GM19455 (cell line): ENCODE results near the gene SIRT2.

Experiments used
- ATAC-seq: cut with Tn5 transposase; IDR thresholded peaks from one replicate; pipeline ENCODE4 v1.9.1; 2021; ENCODE audit not compliant: unreplicated experiment

The SIRT2 gene

DNA sequence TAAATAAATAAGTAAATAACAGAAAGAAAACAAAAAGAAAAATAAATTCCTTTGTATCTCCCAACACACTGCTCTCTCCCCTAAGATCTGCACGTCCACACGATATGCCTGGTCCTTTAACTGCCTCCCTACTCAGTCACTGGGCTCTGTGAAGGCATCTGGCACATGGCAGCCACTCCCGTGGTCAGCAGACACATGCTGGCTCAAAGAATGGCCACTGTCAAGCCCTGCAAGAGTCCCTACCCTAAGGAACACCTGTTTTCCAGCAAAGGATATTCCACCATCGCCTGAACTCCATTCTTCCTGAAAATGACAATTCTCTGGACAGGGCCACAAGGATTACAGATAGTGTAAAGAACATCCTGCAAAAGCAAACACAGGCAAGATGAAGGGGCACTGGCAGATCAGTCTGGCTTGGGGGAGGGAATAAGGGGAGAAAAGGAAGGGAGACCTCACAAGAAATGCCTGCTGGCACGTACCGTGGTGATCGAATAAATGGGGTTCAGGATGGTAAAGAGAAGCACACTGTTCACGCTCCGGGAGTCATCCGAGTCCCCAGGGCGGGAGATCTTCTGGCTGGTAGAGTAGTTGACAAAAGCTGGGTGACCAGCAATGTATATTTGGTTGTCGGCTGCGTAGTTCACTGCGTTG, 53.9 kb downstream of the SIRT2 start:
- ATAC-seq = no peak

DNA sequence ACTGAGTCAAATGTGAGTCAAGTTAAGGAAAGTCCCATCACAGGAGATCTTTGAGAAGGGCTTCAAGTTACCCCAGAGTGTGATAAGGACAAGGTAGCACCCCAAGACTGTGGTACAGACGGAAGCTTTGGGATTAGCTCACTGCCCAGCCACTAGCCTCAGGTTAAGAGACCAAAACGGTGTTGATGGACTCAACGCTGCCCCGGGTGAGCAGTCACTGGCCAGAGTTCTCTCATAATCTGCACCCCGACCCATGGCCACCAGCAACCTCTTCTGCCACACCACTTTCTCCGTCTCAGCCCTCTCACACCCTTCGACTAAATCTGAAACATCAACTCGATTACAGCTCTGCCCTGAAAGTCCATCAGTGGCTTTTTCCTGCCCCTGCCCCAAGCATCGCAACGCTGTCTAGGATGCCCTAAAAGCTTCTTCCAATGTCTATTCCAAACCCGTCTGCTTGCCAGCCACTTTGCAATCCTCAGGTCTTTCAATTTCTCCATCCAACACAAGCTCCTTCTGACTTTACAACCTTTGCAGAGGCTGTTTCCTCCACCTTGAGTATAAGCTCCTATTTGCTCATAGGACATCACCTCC, 55.2 kb downstream of the SIRT2 start:
- ATAC-seq = no peak

DNA sequence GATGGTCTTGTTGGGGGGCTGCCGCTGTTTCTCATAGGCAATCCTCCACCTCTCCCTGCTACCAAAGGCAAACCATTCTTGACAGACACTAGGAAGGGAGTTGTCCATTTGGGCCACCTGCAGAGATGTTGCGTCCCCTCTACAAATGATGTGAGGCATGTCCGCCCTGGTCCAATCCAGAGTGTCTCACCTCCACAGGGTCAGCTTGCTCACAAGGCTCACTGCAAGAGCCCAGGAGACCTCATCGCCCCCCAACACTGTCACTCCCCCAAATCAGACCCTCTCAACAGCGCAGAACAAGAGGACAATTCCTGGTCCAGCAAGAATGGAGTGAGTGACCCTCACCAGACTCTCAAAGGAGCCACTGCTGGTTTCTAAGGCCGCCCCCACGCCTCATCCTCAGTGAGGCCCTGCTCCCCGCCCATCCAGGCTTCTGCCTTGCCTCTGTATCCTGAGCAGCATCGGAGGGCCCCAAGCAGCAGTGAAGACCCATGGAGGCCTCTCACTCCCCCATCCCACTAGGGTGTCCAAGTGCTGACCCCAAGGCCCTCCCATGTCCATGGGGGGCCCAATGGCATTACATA, 56.2 kb downstream of the SIRT2 start:
- no peak for ATAC-seq

DNA sequence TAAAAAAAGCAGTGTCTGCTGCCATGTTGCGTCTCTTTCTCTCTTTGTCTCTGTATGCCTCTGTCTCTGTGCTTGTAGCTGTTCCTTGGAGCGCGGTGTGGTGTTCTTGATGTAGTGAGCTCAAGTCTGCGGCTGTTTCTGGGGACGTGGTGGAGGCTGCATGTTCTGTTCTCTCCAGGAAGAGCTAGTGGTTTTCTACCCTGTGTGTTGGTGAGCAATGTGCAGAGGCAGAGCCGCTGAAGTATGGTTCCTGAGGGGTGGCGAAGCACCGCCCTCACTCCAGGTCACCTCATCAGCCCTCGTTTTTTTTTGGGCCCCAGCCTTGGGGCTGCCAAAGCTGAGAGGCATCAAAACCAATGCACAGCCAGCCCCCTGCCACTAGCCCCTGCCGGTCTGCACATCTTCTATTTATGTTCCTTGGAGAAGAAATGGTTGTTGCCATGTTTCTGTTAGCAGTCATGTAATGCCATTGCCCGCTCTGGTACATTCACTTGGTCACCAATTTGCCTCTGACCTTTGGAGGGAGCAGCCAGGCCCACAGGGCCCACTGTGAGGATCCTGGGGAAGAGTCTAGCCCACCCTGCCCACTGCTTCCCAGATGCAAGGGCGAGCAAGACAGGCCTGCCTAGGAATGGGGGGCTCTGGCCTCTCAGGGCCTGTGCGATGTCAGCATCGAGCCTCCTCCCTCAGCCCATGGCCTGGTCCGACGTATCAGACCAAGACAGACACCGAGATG, 56.8 kb downstream of the SIRT2 start:
- no peak for ATAC-seq

DNA sequence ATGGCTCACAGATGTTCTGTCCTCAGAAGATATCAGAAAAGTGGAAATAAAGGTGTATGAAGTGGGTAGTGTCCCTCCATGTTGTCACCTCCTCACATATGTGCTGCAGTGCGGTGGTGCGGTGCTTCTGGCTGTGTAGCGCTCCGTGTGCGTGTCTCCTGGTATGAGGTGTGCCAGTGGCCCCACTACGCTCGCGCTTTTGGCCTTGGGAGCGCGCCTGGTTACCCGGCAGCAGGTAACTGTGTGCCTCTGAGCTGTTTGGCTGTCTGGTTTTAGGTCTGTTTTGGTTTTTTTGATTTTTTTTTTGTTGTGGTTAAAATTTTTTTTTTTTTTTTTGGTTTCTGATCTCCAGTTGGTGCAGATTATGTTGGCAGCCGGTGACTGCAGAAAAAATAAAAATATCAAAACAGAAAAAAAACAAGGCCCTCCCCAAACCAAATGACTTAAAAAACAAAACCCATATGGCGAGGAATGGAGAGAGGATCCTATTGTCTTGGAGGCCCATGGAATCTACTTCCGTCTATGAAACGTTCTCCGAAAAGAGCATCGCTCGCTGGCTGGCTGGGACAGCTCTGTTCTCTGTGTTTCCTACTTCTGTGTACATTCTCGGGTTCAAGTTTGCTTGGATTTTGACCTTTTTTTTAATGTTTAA, 57.5 kb downstream of the SIRT2 start:
- ATAC-seq = no peak

DNA sequence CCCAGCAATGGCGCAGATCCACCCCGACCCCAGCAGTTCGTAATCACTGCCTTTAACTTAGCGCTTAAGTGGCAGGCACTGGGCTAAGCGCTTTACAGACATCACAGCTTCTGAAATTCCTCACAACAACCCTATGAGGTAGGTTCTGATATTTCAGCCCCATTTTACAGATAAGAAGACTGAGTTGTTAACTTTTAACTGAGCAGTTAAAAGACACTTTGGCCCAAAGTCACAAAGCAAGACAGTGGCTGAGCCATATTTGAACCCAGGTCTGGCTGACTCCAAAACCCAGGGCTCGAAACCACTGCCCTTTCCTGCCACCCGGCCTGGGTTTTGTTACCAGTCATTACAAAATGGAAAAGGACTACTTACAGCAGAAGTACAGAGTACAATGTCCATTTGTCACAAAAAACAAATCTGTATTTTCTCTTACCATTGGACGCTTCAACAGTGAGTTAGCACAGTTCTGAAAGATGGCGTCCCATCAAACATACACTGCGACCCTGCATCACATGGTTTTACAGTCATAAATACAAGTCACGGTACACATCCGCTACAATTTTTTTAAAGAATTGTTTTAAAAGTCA, 58.1 kb downstream of the SIRT2 start:
- no peak for ATAC-seq

DNA sequence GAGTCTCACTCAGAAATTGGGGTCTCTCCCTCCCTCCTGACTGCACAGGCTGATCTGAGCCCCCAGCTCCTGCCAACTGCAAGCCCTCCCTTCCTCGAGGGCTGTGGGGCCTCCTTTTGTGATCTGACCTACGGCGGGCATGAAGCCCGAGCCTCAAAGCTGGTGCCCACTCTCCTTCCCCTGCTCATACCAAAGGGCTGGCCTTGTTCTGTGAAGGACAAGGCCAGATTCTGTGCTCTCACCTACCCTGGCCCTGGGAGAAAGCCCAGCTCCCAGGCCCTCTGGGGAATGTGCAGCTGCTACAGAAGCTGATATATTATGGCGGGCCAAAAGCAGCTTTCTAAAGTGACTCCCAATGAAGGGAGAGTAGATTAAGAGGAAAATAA, 58.8 kb downstream of the SIRT2 start:
- no peak for ATAC-seq

DNA sequence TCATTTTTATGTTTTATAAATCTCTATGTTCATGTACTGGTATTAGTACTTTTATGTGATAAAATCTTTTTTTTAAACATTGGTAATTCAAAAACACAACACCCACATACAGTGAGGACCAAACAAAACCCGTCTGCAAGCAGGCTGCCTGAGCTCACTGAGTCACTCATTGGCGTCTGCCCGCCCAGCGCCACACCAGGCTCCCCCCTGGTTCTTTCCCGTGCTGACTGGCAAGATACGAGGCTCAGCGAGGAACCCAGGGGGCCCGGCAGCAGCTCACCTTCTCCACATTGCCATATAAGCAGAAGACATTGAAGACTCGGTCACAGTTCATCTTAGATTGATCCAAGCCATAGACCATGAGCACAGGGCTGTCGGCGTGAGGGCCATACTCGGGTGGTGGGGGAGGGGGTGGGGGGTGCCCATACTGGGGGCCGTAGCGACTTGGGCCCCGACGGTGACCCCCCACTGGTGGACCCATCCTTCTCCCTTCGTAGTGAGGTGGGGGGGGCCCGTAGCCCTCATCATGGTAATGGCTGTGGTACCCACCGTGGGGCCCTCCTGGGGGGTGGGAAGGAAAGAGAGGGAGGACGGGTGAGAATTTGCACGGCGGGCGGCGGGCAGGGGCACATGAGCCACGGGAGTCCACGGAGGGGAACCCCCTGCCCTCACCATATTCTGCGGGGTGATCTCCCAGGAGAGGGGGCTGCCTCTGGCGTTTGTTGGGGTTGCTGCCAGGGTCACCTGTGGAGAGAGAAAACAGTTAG, 59.4 kb downstream of the SIRT2 start:
- ATAC-seq = no peak

DNA sequence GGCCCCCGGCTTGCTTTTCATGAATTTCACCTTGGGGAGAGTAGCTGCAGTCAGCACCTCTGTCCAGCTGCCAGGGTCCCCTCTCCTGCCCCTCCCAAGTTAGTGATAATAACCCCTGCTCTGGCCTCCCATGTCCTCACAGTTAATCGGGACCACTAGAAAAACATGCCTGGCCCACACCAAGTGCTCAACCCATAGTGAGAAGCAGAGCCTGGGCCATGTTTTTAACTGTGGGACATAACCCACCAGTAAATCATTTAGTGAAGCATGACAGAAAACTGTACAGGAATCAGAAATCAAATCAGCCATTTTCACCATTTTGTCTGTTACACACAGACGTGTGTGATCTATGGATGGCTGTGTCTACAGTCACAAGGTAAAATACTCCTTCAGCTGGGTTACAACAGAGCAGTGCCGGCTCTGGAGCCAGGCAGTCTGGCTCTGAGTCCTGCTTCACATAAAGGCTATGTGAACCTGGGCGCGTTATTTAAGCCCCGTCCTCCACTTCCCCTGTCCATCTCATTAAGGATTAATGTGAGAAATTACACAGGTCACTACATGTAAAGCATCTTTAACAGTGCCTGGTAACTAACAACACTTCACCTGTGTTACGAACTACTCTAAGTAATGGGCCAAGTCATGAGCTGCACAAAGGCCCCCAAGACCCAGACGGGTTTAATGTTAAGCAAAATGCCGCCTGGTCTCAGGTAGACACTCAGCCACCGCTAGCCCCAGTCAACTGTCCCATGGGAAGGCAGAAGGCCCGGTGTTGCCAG, 60.2 kb downstream of the SIRT2 start:
- no peak for ATAC-seq

DNA sequence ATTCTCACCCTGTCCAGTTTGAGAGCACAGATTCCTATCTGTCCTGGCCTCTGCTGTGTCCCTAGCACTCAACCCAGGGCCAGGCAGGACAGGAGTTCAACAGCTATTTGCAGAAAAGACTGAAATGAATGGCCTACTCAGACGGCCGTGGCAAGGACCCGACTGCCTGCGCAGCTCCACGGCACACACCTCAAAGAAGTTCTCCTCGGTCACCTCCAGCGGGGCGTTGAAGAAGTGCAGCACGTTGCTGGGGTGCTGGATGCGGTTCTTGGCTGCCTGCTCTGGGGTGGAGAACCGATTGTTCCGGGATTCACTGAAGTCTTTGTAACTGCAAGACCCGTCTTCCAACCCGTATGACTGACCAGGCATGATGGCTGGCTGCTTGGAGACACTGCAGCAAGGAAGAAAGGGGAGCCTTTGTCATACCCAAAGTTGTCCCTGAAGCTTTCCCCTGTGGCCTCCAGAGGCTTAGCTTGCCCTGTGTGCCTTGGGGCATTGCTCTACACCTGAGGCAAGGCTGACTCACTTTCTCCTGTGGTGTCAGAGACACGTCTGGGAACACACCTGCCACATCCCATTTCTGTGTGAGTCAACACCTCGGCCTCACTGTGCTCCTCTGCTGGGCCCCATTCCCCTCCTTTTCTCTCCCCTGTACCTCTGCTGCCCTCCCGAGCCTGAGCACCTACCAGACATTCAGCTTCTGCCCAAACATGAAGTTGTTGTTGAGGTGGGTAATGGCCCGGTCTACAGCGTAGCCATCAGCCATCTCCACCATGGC, 61.0 kb downstream of the SIRT2 start:
- no peak for ATAC-seq

DNA sequence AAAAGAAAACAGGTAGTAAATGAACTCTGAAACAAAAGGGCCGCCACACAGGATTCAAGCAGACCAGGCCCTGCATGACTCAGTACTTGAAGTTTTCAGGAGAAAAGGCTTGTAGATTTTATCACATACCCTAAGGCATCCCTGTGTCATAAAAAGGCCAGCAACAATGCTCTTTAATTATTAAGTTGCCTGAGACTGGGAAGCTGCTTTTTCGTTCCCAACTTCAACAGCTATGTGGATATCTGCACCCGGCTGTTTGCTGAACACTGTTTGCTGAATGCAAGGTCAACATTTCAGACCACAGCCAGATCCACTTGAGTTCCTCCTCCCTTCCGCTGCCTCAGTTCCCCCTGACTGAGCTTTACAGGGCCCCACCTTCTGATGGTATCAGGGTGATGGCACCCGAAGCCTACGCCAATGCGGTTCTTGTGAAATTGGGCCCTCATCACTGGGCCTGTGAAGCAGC, 61.7 kb downstream of the SIRT2 start:
- no peak for ATAC-seq

DNA sequence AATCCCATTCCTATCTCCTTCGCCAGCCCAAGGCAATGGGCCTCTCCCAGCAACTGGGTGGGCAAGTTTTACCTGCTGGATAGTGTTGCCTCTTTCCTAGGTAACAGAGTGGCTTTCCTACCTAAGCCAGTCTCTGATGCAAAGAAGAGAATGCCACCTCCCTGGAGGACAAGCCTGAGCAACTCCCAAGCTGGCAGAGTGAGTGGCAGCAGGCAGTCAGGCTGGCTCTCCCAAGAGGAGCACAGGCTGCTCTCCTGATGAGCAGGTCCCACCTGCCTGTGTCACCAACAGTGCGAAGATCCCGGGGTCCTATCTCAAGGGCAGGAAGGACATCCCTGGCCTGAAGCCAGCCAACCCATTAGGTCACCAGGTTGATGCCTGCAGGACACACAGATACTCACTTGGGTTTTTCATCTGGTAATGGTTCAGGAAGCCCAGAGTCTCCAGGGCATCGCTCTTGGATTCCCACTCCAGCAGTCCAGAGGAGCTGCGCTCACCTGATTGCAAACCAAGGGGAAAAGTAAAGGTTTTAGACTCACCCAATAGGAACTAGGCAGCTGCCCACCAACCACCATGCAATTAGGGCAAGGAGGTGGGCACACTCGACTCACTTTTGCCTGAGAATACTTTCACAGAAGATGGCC, 62.3 kb downstream of the SIRT2 start:
- ATAC-seq = no peak

DNA sequence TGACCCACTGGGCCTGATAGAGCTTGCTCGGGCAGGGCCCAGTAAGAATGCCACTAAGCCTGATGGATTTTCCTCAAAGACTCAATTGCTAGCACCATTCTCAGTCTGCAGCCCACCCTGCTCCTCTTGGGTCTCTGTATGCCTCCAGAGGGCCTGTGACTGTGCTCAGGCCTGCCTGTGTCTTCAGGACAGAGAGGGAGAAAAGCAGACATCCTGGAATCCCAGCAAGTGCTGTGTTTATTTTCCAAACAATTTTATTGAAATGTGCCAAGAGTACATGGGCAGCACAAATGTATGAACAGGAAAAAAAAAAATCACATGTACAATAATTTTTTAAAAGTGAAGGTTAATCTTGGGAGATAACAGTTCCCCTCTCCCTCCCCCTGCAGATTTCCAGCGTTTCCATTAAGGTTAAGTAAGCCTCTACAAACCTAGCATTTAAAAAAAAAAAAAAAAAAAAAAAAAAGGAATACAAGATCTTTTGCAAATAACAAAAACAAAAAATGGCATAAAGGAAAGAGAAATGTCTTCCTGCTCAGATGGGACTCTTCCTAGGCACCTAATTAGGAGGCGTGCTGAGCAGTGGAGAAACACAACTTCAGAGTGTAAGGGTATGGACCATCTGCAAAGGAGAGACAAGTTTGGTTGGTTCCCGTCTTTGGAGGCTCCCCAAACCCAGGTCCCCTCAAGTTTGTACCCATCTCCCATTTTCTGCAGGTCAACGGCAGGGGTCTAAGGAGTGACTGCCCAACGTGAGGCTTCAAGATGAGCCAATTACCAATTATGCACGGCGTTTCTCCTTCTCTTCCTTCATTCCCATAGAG, 63.0 kb downstream of the SIRT2 start:
- no peak for ATAC-seq

DNA sequence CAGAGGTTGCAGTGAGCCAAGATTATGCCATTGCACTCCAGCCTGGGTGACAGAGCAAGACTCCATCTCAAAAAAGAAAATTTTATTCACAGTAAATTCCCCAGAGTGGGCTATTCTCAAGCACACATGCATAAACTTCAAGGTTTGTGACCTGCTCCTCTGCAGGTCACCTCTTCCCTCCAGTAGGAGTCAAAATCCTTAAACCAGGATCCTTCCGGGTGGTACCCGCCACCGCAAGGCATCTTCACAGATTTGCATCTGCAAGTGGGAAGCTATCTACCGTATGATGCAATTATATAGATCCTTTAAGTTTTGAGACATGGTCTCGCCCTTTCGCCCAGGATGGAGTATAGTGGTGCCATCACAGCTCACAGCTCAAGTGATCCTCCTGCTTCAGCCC, 64.8 kb downstream of the SIRT2 start:
- ATAC-seq = no peak

DNA sequence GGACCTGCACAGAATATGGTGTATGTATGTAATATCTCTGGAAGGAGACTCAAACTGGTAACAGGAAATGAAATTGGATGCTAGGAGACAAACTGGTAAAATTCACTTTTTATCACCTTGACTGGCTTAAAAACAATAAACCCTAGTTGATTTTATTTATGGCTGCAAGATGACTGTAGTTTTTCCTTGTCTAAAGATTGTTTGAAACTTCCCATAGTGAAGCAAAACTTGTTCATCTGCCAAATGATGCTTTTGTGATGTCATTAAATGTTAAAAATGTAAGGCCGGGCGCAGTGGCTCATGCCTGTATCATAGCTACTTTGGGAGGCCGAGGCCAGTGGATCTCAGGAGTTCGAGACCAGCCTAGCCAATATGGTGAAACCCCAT, 65.3 kb downstream of the SIRT2 start:
- ATAC-seq = no peak

DNA sequence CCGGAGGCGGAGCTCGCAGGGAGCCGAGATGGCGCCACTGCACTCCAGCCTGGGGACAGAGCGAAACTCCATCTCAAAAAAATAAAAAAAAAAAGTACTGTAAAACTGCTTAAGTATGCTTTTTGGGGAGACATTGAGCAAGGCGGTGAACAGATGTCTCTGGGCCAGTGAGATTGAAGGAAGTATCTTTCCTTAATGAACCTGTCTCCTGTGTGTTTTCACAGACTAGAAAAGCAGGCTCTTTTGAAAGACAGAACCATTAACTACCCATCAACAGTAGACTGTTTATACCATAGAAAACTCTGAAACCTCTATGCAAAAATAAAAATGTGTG, 66.4 kb downstream of the SIRT2 start:
- ATAC-seq = no peak

DNA sequence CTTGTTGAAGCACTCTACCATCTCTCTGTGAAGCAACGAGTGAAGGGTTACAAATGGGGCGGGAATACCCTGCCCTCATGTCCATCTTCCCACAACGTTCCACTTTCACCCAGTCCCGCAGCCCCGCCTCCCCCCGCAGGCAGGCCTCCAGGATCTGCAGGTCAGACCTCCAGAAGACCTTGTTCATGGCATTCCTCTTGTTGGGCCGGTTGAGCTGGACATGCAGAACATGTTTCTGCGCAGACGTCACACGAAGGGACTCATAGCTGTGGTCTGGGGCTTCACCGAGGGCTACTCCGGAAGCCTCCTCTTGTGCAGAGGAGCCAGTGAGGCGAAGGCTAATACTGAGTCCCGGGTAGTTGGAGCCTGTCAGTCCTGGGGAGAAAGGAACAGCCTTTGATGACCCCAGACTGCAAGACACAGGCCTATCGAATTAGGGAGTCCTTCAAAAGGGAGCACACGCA, 68.2 kb downstream of the SIRT2 start:
- ATAC-seq = peak; percentile 33
